MCF 10A (cell line): ENCODE data around the gene TAOK3. TPM values are rescaled to one million over a fixed set of nuclear protein-coding genes. Genes with fewer than 3 reads are reported as not detected.

ENCODE experiments used
- Bru-seq: library from RNA; stranded (reverse); fragments of 400-500 nt; gene quantifications from one replicate; lab custom pipeline; 2021; lab: Mats Ljungman, UMichigan
- BruChase-seq, 2 experiments: library from RNA; stranded (reverse); fragments of 400-500 nt; gene quantifications; one replicate each; lab custom pipeline; 2021; lab: Mats Ljungman, UMichigan
- BruUV-seq: library from RNA; stranded (reverse); fragments of 400-500 nt; replicated peaks from 2 replicates; lab custom pipeline; 2021; lab: Mats Ljungman, UMichigan
- CTCF ChIA-PET: fragments of 300-600 bp; sonication (Branson Sonifier 250); formaldehyde crosslinking; extraction: SDS; loops from one replicate; lab custom pipeline; 2021; ENCODE audit warnings: antibody characterized with exemption, inconsistent platforms; lab: Yijun Ruan, JAX
- POLR2A ChIA-PET: fragments of 300-600, 350-650 bp; sonication (Branson Sonifier 250); formaldehyde crosslinking; extraction: SDS; loops from one replicate; lab custom pipeline; 2020; ENCODE audit warnings: antibody characterized with exemption, inconsistent platforms; lab: Yijun Ruan, JAX
- DNase-seq: peaks from one replicate; pipeline ENCODE4 v3.0.0-alpha.2; 2018; ENCODE audit not compliant: unreplicated experiment
- H3K27ac Mint-ChIP-seq: one replicate; pipeline ENCODE4 v1.8.0; 2022; ENCODE audit warnings: mild to moderate bottlenecking, low read depth, mixed read lengths; ENCODE audit not compliant: unreplicated experiment
- H3K27me3 Mint-ChIP-seq: one replicate; pipeline ENCODE4 v1.8.0; 2022; ENCODE audit warnings: mixed read lengths; ENCODE audit not compliant: insufficient read depth, unreplicated experiment
- H3K36me3 Mint-ChIP-seq: one replicate; pipeline ENCODE4 v1.8.0; 2022; ENCODE audit warnings: mild to moderate bottlenecking, moderate library complexity, mixed read lengths; ENCODE audit not compliant: insufficient read depth, unreplicated experiment
- H3K4me1 Mint-ChIP-seq: one replicate; pipeline ENCODE4 v1.8.0; 2022; ENCODE audit warnings: mixed read lengths; ENCODE audit not compliant: insufficient read depth, unreplicated experiment
- H3K4me3 Mint-ChIP-seq: one replicate; pipeline ENCODE4 v1.8.0; 2022; ENCODE audit warnings: mild to moderate bottlenecking, moderate library complexity, mixed read lengths; ENCODE audit not compliant: unreplicated experiment
- H3K9me3 Mint-ChIP-seq: one replicate; pipeline ENCODE4 v1.8.0; 2022; ENCODE audit warnings: mixed read lengths; ENCODE audit not compliant: unreplicated experiment
- intact Hi-C: fragments of 100-400 bp; cut with micrococcal nuclease; formaldehyde crosslinking; loops from 2 replicates; pipeline ENCODE4 v1.14.1; 2022
- long read RNA-seq: library from polyadenylated mRNA; stranded (forward); transcript quantifications from one replicate; pipeline ENCODE4 v2.0.0, GENCODE V29; 2022
- total RNA-seq: library from RNA; stranded (reverse); gene quantifications from 2 replicates; pipeline ENCODE4 v1.2.3, GENCODE V29; 2022
- TF ChIP-seq, protein P1 (sequence below): fragments of 200-600 bp; IDR thresholded peaks from one replicate; pipeline ENCODE4 v1.8.0; 2022; ENCODE audit warnings: antibody characterized with exemption, mild to moderate bottlenecking; ENCODE audit not compliant: unreplicated experiment

The TAOK3 gene
- total RNA-seq: 24.8 and 28.6 TPM in 2 replicates
- Bru-seq, nascent RNA: percentile 65 among the genes with signal in this experiment
- BruChase-seq, experiment 1, labeled RNA remaining after a 6-hour chase: percentile 62 among the genes with signal in this experiment
- percentile 56 among the genes with signal in this experiment for BruChase-seq, experiment 2, labeled RNA remaining after a 2-hour chase
- long read RNA-seq, full-length matches to known transcripts: 48 of 67 reads
- long read RNA-seq, partial matches to known transcripts: 4 of 67 reads
- long read RNA-seq, other reads (novel, unspliced or antisense): 15 of 67 reads

DNA sequence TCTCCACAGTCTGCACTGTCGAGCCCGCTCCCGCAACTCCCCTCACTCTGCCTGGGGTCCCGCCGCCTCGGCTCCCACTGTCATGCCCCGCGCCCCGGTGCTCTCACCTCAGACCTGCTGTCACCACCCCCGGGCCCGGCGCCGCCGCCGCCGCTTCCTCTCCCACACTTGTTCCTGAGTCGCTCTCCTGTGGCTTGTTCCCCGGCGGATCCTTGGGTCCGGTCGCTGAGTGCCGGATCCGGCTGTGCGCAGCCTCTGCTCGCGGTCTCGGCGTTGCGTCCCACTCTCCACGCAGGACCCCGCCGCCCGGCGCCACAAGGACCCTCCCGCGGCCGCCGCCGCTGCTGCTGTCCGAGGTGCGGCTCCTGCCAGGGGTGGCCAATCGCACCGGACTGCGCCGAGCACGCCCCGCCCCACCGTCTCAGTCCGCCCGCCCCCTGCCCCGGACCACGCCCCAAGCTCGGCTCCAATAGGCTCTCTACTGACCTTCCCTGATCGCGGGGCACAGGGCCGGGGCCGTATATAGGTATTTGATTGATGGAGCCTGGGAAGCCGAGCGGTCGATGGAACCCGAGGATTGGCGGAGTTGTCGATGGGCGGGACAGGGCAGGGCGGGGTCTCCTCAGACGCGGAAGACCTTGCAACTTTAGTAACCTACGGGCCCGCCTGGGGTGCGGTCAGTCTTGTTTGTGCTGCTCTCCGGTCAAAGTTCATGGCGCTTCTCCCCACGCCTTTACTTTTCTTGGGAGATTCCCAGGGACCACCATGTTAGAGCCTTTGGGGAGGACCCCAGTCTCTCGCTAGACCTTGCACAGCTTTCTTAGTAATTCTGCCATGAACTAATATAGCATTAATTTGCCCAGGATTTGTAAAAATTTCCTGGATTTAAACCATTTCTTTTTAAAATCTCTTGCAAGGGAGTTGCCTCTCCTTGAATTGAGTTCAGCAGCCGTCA, at the start of gene TAOK3:
Gene TAOK3 (minus strand): TSS at position 367 of the 955 bp plus-strand sequence. CDS start 117,340 bp downstream, outside the sequence.
- intact Hi-C loops: loop anchor here (1.0 to 2.0 kb wide), 2 partner anchors 66 to 134 kb away; no protein-coding TSS in a partner anchor
- no peaks in the 10 kb centered on the region for H3K36me3 Mint-ChIP-seq
- H3K4me3 Mint-ChIP-seq: peak within 1 kb of the TSS; percentile 98
- TF ChIP-seq, protein P1, sequence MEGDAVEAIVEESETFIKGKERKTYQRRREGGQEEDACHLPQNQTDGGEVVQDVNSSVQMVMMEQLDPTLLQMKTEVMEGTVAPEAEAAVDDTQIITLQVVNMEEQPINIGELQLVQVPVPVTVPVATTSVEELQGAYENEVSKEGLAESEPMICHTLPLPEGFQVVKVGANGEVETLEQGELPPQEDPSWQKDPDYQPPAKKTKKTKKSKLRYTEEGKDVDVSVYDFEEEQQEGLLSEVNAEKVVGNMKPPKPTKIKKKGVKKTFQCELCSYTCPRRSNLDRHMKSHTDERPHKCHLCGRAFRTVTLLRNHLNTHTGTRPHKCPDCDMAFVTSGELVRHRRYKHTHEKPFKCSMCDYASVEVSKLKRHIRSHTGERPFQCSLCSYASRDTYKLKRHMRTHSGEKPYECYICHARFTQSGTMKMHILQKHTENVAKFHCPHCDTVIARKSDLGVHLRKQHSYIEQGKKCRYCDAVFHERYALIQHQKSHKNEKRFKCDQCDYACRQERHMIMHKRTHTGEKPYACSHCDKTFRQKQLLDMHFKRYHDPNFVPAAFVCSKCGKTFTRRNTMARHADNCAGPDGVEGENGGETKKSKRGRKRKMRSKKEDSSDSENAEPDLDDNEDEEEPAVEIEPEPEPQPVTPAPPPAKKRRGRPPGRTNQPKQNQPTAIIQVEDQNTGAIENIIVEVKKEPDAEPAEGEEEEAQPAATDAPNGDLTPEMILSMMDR: no peak
- H3K9me3 Mint-ChIP-seq: no peaks in the 10 kb centered on the region
- CTCF ChIA-PET: interaction anchor here (0.6 to 8.9 kb wide), 11 partner anchors 16 to 497 kb away, joined by 3 to 422 read pairs (median 5); no protein-coding TSS in a partner anchor
- BruUV-seq: no TSS peak
- peaks cover 14% of the 10 kb centered on the region for H3K4me1 Mint-ChIP-seq
- peak within 1 kb of the TSS; percentile 99 for H3K27ac Mint-ChIP-seq
- H3K27me3 Mint-ChIP-seq: no peaks in the 10 kb centered on the region
- DNase-seq: peak; percentile 98
- POLR2A ChIA-PET: interaction anchor here (0.6 to 6.2 kb wide), 23 partner anchors 8 to 1306 kb away, joined by 3 to 89 read pairs (median 3); partner anchors contain the start of genes PEBP1 and VSIG10

DNA sequence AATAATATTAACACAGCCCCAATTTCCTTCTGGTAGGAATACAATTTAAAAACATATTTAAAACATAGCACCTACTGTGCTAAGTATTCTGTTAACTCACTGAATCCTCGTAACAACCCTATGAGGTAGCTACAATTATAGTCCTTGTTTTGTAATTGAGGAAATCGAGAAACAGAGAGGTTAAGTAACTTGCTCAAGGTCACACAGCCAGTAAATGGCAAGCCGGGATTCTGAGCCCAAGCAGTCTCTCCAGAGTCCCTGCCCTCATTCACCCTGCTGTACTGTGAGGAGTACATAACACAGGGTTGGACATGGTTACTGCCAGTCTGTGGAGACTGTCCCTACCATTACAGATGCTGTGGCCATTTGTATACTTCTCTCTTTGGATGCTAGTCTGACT, 48.0 kb upstream of the TAOK3 start:
- Mint-ChIP-seq H3K4me1 (peaks cover 21% of the 10 kb centered on the region), H3K27me3 (no peaks in the 10 kb centered on the region), H3K4me3 (no peak overlapping the region), H3K9me3 (peaks cover 5% of the 10 kb centered on the region), H3K27ac (no peak overlapping the region), H3K36me3 (peaks cover 10% of the 10 kb centered on the region)
- no peak for DNase-seq
- ChIA-PET CTCF (interaction anchor here (0.6 kb wide), 2 partner anchors 13 to 376 kb away, joined by 3 to 5 read pairs; no protein-coding TSS in a partner anchor), POLR2A (interaction anchor here (0.7 kb wide), 1 partner anchor 910 kb away, joined by 4 read pairs; no protein-coding TSS in a partner anchor)
- TF ChIP-seq, protein P1: no peak
- BruUV-seq: no TSS peak
- intact Hi-C loops: no loop called here

DNA sequence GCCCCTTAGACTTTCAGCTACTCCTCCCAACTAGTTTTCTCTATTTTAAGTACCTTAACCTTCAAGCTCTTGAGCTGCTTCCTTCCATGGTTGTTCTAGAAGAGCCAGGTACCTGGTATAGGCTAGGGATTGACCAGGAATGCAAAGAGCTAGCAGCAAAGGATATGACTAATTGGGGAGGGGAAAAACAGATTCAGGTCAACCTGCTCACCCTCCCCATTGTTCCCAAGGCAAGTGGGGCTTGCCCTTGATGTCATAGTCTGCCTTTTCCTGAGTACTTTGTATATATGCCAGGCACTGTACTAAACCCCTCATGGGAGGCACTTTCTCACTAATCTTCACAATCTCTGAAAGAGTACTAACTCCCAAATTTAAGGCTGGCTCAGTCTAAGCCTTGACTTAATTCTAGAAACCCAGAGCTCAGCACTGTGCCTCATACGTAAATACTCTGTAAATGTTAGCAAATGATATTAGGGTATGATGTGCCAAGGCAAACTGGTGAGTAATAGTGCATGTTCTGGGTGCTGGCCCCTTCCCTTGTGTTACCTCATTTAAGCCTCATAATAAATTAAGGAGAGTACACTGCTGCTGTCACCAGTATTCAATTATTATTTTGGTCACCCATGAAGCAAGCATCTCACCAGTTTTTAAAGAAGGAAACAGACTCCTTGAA, 45.8 kb upstream of the TAOK3 start:
- intact Hi-C loops: no loop called here
- DNase-seq: peak; percentile 50
- peaks cover 15% of the 10 kb centered on the region for H3K4me1 Mint-ChIP-seq
- H3K36me3 Mint-ChIP-seq: peaks cover 32% of the 10 kb centered on the region
- no peaks in the 10 kb centered on the region for H3K9me3 Mint-ChIP-seq
- POLR2A ChIA-PET: no interaction called here
- H3K4me3 Mint-ChIP-seq: no peak overlapping the region
- CTCF ChIA-PET: interaction anchor here (1.1 to 1.9 kb wide), 4 partner anchors 13 to 1129 kb away, joined by 3 to 6 read pairs (median 3); no protein-coding TSS in a partner anchor
- BruUV-seq: no TSS peak
- peak overlapping the region; percentile 49 for H3K27ac Mint-ChIP-seq
- TF ChIP-seq, protein P1: no peak
- H3K27me3 Mint-ChIP-seq: no peaks in the 10 kb centered on the region
